GM12878 (cell line): ENCODE results near the gene UNC119. TPM values are rescaled to one million over a fixed set of nuclear protein-coding genes. Genes with fewer than 3 reads are reported as not detected.

Source experiments
- ATAC-seq: fragments of 200-7000 bp; cut with Tn5 transposase; 3 replicates; pipeline ENCODE4 v1.9.1; 2020; ENCODE audit warnings: mild to moderate bottlenecking, moderate library complexity
- BruUV-seq: library from RNA; stranded (reverse); fragments of 400-500 nt; replicated peaks from 2 replicates; lab custom pipeline; 2021; lab: Mats Ljungman, UMichigan
- CTCF ChIA-PET: fragments of 300-600 bp; sonication (Branson Sonifier 250); formaldehyde crosslinking; extraction: SDS; loops from one replicate; lab custom pipeline; 2021; ENCODE audit warnings: inconsistent platforms; lab: Yijun Ruan, JAX
- POLR2A ChIA-PET: fragments of 350-600 bp; formaldehyde crosslinking; extraction: SDS; loops from one replicate; lab custom pipeline; 2021; ENCODE audit warnings: inconsistent platforms; lab: Charles Lee
- RAD21 ChIA-PET: fragments of 300-600 bp; sonication (Branson Sonifier 250); formaldehyde crosslinking; loops from one replicate; lab custom pipeline; 2023; ENCODE audit warnings: antibody characterized with exemption; ENCODE audit not compliant: unreplicated experiment; lab: Charles Lee
- SMC1A ChIA-PET: fragments of 300-600 bp; sonication (Branson Sonifier 250); formaldehyde crosslinking; loops from one replicate; lab custom pipeline; 2023; ENCODE audit not compliant: unreplicated experiment, uncharacterized antibody; lab: Charles Lee
- DNase-seq: peaks from one replicate; pipeline ENCODE4 v3.0.0-alpha.2; 2011; ENCODE audit warnings: low read depth, low spot score
- FAIRE-seq: peaks from 3 replicates; lab custom pipeline; 2011; peaks lifted over from hg19 to GRCh38; lab: Jason Lieb, UNC
- H2AFZ ChIP-seq: 2 replicates; pipeline ENCODE4 v1.6.0; 2011; ENCODE audit warnings: low read depth, low read length, control low read depth; ENCODE audit not compliant: control insufficient read depth
- H3K27ac ChIP-seq: 2 replicates; pipeline ENCODE4 v1.5.1; 2011; ENCODE audit warnings: control low read depth; ENCODE audit not compliant: control insufficient read depth, insufficient read depth
- H3K27me3 ChIP-seq, 2 experiments: replicated peaks in 1 of 2; 2 replicates each; pipeline versions ENCODE4 v1.6.0 to v1.6.1; 2011; ENCODE audit warnings: low read length in 1 of 2; ENCODE audit not compliant: control insufficient read depth in 2 of 2, insufficient read depth in 2 of 2
- H3K36me3 ChIP-seq, 2 experiments: 2 replicates each; pipeline ENCODE4 v1.5.1; 2011; ENCODE audit warnings: low read length in 1 of 2; ENCODE audit not compliant: control insufficient read depth in 2 of 2, insufficient read depth in 2 of 2
- H3K4me1 ChIP-seq: 2 replicates; pipeline ENCODE4 v1.6.1; 2011; ENCODE audit warnings: mild to moderate bottlenecking, low read length, moderate library complexity, mixed read lengths; ENCODE audit not compliant: control insufficient read depth, insufficient read depth
- H3K4me2 ChIP-seq: 2 replicates; pipeline ENCODE4 v1.6.0; 2011; ENCODE audit warnings: control low read depth; ENCODE audit not compliant: control insufficient read depth, insufficient read depth
- H3K4me3 ChIP-seq: fragments of 200-600 bp; sonication (generic); 2 replicates; pipeline ENCODE4 v1.5.1; 2016
- H3K79me2 ChIP-seq: 2 replicates; pipeline ENCODE4 v1.6.0; 2011; ENCODE audit warnings: low read length; ENCODE audit not compliant: control insufficient read depth, insufficient read depth
- H3K9ac ChIP-seq: 2 replicates; pipeline ENCODE4 v1.8.0; 2011; ENCODE audit warnings: low read length, control low read depth, mixed read lengths; ENCODE audit not compliant: control insufficient read depth, insufficient read depth
- H3K9me3 ChIP-seq: replicated peaks from 3 replicates; pipeline ENCODE4 v1.5.1; 2011; ENCODE audit warnings: mild to moderate bottlenecking, low read length; ENCODE audit not compliant: control insufficient read depth, insufficient read depth
- H4K20me1 ChIP-seq: 2 replicates; pipeline ENCODE4 v1.6.0; 2011; ENCODE audit not compliant: control insufficient read depth, insufficient read depth
- CBX5 ChIP-seq: sonication (generic); IDR thresholded peaks from 2 replicates; pipeline ENCODE4 v1.6.1; 2016; ENCODE audit warnings: low read depth, moderate library complexity, mild to moderate bottlenecking, inconsistent platforms
- SMC3 ChIP-seq: IDR thresholded peaks from 2 replicates; pipeline ENCODE4 v1.6.1; 2011; ENCODE audit warnings: low read length, improper control_type of control experiment, borderline replicate concordance
- TCF12 ChIP-seq: IDR thresholded peaks from 2 replicates; pipeline ENCODE4 v1.6.1; 2011; ENCODE audit warnings: low read depth, mild to moderate bottlenecking, low read length
- WGBS: methylation state at CpG from one replicate; pipeline ENCODE4 v1.1.6; 2016; ENCODE audit warnings: low lambda C conversion rate; ENCODE audit not compliant: insufficient replicate concordance, insufficient coverage; ENCODE audit errors: missing lambda C conversion rate; 5-methylcytosine and 5-hydroxymethylcytosine counted together
- in situ Hi-C: fragments of 300-500 bp; cut with MboI; formaldehyde crosslinking; loops from 9 replicates; pipeline ENCODE4 v1.14.3; 2018; ENCODE audit warnings: mixed read lengths
- intact Hi-C: fragments of 100-400 bp; cut with micrococcal nuclease; formaldehyde crosslinking; loops from one replicate; pipeline ENCODE4 v1.14.2; 2022; ENCODE audit not compliant: unreplicated experiment
- polyA plus RNA-seq, 11 experiments: library from polyadenylated mRNA; depleted of rRNA in 4 of 11; unstranded in 6 of 11; stranded (reverse) in 5 of 11; fragments of >200 nt; fragmentation: Nextera tagmentation in 4 of 11; fragmentation: Illumina TruSeq in 1 of 11; extraction: Ambion mirVana in 4 of 11; extraction: Trizol in 1 of 11; gene quantifications; 1 replicate in 1 of 11; 2 replicates in 10 of 11; pipeline versions ENCODE4 v1.2.1 to v1.2.3, GENCODE V29; 2011 to 2016; ENCODE audit warnings: inconsistent platforms in 2 of 11, missing spikeins in 2 of 11, low read depth in 1 of 11
- total RNA-seq, 4 experiments: library from RNA; depleted of rRNA in 3 of 4; stranded (reverse); fragments of >200 nt in 3 of 4; fragmentation: Illumina TruSeq in 1 of 4; extraction: Trizol in 1 of 4; gene quantifications; 2 replicates each; pipeline versions ENCODE4 v1.2.1 to v1.2.3, GENCODE V29; 2013 to 2021

UNC119 gene
- total and polyA plus RNA-seq, 10 of the 15 experiments (the other 5 are each of a cell fraction or from before 2014, with no cell fraction given) = 2.7 to 436 (median 57.8) TPM

- Histone ChIP-seq H3K27me3 (no peaks in the 10 kb centered on the region), H3K36me3 (peaks cover 22 to 31% of the 10 kb centered on the region in 2 experiments; a peak in 3 of 4 replicates), H3K4me2 (no peak overlapping the region), H2AFZ (no peak overlapping the region), H3K27ac (no peak overlapping the region), H3K79me2 (peaks cover 42% of the 10 kb centered on the region), H3K9ac (no peak overlapping the region), H3K9me3 (no peaks in the 10 kb centered on the region), H3K4me3 (no peak overlapping the region), H4K20me1 (no peaks in the 10 kb centered on the region), H3K4me1 (peaks cover 27% of the 10 kb centered on the region)
- CTCF ChIA-PET = interaction anchor here (0.6 to 13.9 kb wide), 7 partner anchors 13 to 615 kb away, joined by 3 to 316 read pairs (median 3); no protein-coding TSS in a partner anchor
- ATAC-seq (no peak), FAIRE-seq (no peak), DNase-seq (no peak)
- intact Hi-C loops = loop anchor here (10.0 kb wide), 1 partner anchor 162 kb away; the partner anchor contains the start of genes PROCA1, RAB34 and RPL23A
- no peak for TF ChIP-seq TCF12
- no peak for TF ChIP-seq SMC3
- no peak for TF ChIP-seq CBX5
- whole genome bisulfite sequencing = 96% methylated on average over 5 of the region's 5 CpGs
- RAD21 ChIA-PET = interaction anchor here (0.6 to 8.3 kb wide), 5 partner anchors 16 to 1220 kb away, joined by 3 to 102 read pairs (median 3); partner anchors contain the start of gene PIGS
- in situ Hi-C loops = loop anchor here (25.0 kb wide), 1 partner anchor 1066 kb away; no protein-coding TSS in a partner anchor
- SMC1A ChIA-PET = interaction anchor here (0.6 to 4.7 kb wide), 3 partner anchors 9 to 45 kb away, joined by 3 to 25 read pairs (median 3); partner anchors contain the start of gene SPAG5
- POLR2A ChIA-PET = interaction anchor here (0.6 to 9.1 kb wide), 9 partner anchors 15 to 236 kb away, joined by 3 to 148 read pairs (median 5); partner anchors contain the start of genes ALDOC, PIGS and RPL23A
- BruUV-seq = no TSS peak
Measured at GRCh38 chr17:28553000-28553505, 629 bp upstream of the UNC119 start.
